ENCODE measurements around the gene SLC26A9.
"Not testable (repeated sequence)": the region's sequence is repeated elsewhere in the genome, so short reads cannot be mapped to it uniquely, and the experiment has no call there.

DNA sequence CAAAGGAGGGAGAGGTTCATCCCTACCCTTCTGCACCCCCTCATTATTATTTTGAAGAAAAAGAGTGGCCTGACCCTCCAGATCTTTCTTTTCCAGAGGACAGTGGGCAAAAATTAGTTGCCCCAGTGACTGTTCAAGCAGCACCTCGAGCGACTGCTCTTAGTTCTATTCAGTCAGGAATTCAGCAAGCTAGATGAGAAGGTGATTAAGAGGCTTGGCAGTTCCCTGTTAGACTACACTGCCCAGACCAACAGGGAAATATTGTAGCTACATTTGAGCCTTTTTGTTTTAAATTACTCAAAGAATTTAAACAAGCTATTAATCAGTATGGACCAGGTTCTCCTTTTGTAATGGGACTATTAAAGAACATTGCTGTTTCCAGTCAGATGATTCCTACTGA lies 51.8 kb downstream of the SLC26A9 start:
- TF ChIP-seq E2F1 (CRISPR knock-in tag; IDR thresholded peaks at IDR 0.05); CTCF (IDR thresholded peaks at IDR 0.05); FOXJ3 (CRISPR knock-in tag; IDR thresholded peaks at IDR 0.05; ENCODE audit: borderline replicate concordance); TEAD1 (CRISPR knock-in tag; IDR thresholded peaks at IDR 0.05); ESRRA (CRISPR knock-in tag; IDR thresholded peaks at IDR 0.05; ENCODE audit: borderline replicate concordance); JUN (CRISPR knock-in tag; IDR thresholded peaks at IDR 0.05); PREB (CRISPR knock-in tag; IDR thresholded peaks at IDR 0.05; ENCODE audit: borderline replicate concordance); ATF2 (CRISPR knock-in tag; IDR thresholded peaks at IDR 0.05; ENCODE audit: borderline replicate concordance, low read depth); ZNF138 (CRISPR knock-in tag; conservative IDR thresholded peaks at IDR 0.05); CREB1 (CRISPR knock-in tag; IDR thresholded peaks at IDR 0.05); ZSCAN18 (CRISPR knock-in tag; IDR thresholded peaks at IDR 0.05): not testable (repeated sequence)
- TF ChIP-seq, protein P1, sequence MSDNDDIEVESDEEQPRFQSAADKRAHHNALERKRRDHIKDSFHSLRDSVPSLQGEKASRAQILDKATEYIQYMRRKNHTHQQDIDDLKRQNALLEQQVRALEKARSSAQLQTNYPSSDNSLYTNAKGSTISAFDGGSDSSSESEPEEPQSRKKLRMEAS (CRISPR knock-in tag; IDR thresholded peaks at IDR 0.05), result not testable (repeated sequence)
